NCI-H2107 treated with DMSO at 0.1 percent for 48 hours (cell line): ENCODE results near the gene MAP1LC3B2.
A peak's percentile ranks its signal among the peaks of the same experiment; 100 is the strongest.

Source experiments
- DNase-seq: peaks from one replicate; lab custom pipeline; 2025; ENCODE audit not compliant: unreplicated experiment; lab: John Stamatoyannopoulos, UW

MAP1LC3B2 gene

DNA sequence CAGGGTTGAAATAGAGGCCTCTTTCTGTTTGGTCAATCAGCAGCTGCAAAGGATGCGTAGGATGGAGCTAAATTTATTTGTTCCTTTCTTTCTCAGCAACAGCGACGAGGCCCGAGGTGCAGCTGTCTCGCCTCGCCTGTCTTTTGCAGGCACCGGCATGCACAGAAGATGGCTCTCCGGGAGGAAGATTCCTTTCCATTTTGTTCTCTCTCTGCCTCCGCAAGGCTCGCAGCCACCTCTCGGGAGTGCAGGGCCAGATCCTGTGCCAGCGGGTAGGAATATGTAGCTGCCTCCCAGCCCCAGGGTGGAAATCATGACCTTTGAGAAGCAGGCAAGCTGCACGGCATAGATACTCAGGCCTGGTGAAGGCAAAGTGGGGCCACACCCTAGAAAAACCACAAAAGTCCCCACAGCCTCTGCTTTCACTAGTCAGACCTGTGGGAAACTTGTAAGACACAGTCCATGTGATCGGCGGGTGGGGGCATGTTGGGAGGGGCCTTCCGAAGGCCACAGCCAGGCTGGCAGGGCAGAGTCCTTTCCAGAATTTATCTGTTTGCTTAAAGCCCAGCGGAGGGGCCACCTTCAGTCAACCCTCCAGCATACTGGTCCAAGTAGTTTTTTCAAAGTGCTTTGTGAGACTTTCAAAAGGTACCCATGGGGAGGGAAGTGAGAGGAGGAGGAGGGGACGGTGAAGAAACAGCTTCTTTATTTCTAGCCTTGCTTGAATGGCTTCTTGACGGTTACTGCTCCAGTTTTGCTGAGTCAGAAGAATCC, at the start of gene MAP1LC3B2:
Gene MAP1LC3B2 (plus strand): TSS at position 220 of the 774 bp plus-strand sequence. CDS start 16,562 bp downstream, outside the sequence.
- DNase-seq = no peak

DNA sequence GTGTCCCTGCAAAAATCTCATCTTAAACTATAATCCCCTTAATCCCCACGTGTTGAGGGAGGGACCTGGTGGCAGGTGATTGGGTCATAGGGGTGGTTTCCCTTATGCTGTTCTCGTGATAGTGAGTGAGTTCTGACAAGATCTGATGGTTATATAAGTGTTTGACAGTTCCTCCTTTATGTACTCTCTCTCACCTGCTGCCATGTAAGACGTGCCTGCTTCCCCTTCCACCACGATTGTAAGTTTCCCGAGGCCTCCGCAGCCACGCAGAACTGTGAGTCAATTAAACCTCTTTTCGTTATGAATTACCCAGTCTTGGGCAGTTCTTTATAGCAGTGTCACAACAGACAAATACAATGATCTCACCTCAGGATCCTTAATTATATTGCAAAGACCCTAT, 45.2 kb upstream of the MAP1LC3B2 start:
- no peak for DNase-seq

DNA sequence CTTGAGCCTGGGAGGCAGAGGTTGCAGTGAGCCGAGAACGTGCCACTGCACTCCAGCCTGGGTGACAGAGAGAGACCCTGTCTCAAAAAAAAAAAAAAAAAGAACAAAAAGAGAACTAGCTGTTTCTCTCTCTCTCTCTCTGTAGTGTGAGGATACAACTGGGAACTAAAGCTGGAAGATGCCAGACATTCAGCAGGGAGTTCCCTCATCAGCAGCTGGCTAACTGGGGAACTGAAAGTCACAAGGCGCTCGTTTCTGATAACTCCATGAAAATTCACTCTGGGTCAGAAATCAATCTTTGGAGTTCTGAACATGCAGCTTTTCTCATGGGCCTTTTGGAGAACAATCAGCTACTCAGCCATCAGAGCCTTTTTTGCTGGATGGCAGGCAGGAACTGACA, 43.5 kb upstream of the MAP1LC3B2 start:
- no peak for DNase-seq

DNA sequence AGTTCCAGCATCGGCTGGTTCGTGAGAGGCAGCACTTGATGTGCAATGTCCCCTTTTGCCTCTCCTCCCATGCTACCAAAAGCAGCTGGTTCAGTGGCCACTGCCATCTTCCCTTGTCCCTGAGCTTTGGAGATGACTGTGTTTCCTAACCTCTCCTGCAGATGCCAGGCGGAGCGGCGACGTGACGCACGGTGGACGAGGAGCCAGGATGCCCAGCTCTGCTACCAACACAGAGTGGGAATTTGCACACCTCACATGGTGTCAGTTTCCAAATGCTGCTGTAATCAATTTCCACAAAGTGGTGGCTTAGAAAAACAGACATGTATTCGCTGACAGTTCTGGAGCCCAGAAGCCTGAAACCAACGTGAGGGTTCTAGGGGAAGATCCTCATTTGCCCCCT, 42.5 kb upstream of the MAP1LC3B2 start:
- DNase-seq = no peak

DNA sequence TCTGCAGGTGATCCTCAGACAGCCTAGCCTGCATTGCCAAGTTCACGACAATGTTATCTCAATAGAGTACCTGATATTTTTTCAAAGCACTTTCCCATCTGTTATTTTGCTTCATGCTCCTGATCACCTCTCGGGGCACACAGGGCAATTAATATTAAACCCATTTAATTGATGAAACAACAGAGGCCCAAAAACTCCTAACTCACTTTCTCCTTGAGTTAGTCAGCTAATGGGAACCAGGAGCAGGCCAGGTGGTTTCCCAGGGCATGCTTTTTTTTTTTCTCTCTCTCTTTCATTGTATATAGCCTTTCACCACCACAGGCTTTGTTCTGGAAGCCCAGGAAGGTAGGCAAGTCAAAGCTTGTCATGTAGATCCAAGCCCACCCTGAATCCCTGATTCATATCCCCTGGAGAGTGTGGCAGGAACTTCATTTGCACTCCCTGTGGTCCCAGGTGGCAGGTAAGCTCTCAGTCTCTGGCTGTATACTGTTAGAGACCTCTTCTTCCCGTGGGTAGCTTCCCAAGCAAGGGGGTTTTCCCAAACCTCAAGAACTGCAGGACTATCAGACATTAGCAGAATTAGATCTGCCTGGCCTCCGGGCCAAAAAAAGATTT, 41.6 kb upstream of the MAP1LC3B2 start:
- DNase-seq = peak; percentile 17

DNA sequence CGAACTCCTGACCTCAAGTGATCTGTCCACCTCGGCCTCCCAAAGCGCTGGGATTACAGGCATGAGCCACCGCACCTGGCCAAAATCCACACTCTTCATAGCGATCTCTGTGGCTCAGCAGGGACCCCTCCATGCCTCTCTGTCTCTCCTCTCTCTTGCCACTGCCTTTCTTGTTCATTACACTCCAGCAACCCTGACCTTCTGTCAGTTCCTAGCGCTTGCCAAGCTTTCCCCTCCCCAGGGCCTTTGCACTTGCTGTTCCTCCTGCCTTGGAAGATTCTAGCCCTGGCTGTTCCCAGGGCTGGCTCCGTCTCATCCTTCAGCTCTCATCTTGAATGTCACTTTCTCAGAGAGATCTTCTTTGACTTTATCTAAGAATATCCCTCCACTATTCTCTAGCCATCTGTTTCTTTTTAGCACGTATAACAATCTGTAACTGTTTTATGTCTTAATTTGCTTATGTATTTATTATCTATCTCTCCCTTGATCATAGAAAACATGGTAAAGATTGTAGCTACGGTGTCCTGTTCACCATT, 38.9 kb upstream of the MAP1LC3B2 start:
- no peak for DNase-seq

DNA sequence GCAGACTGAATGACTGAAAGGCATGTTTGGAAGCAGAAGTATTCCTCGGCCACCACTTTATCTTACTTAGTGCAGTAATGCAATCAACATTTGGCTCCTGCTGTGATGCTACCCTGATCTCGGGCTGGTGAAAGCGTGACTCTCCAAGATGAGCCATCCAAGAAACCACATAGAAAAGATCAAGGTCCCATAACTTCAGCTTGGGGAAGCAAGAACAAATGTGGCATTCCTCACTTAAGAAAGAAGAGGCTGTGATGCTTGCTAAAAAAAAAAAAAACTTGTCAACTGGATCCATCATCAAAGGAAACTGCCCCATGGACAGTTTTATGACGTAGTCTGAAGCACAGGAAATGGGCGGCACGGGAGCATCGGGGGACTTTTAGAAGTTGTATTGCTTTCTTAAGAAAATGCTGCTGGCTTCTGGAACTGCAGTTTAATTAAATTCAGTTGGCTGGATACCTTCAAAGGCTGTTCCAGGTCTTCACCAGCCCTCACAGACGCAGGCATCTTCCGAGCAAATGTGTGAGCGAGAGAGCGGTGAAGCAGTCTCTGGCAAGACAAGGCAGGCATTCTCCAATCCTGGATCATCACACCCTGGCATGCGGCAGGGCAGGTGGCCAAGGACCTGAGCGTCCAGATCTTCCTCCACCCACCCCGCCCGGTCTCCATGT, 38.2 kb upstream of the MAP1LC3B2 start:
- no peak for DNase-seq

DNA sequence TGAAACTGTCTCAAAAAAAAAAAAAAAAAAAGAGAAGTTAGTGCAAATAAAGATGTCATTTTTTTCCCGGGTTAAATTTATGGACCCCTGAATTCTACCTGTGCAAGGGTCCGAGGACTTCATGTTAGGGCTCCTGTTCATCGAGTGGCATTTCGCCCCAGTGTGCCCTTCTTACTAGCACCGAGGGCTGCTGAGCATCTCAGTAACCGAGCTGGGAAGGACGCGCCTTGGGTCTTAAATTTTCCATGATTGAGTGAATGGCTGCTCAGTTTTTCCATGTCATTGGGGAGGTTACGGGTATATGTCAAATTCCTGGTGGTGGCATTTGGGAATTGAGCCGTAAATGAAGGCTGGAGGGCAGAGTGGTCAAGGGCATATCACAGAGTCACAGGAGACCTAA, 34.9 kb upstream of the MAP1LC3B2 start:
- no peak for DNase-seq

DNA sequence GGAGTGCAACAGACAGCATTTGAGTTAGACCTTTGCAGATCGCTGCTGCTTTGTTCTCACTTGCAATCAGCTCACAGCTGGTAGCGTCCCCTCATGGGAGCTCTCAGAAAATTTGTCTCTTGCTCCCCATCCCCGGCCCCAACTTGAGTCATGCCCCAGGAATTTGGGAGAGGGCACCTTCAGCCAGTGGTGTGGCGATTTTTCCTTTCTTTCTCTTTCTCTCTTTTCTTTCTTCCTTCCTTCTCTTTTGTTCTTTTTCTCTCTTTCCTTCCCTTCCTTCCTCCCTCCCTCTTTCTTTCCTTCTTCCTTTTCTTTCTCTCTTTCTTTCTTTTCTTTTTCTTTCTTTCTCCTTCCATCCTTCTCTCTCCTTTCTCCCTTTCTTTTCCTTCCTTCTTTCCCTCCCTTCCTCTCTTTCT, 34.2 kb upstream of the MAP1LC3B2 start:
- no peak for DNase-seq

DNA sequence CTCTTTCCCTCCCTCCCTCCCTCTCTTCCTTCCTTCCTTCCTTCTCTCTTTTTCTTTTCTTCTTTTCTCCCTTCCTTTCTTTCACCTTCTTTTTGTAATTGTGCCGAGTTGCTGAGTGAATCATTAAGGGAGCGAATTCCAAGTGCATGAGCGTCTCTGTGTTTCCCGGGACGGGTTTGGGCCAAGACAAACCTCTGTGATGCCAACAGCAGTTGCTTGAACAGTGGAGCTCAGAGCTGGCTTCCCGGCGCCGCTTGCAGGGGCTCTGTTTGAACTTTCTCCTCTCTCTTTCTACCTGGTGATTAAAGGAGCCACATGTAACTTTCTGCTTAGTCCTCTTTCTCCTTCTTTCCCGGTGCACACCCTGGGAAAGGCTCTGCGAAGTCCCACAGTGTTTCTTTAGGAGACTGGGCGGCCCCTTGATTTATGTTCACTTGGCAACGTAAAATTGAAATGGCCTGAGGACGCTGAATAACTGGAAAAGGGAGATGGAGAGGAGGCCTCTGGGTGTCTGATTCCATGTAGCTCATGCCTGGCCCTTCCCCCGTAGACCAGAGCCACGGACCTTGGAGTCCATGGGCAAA, 33.7 kb upstream of the MAP1LC3B2 start:
- no peak for DNase-seq

DNA sequence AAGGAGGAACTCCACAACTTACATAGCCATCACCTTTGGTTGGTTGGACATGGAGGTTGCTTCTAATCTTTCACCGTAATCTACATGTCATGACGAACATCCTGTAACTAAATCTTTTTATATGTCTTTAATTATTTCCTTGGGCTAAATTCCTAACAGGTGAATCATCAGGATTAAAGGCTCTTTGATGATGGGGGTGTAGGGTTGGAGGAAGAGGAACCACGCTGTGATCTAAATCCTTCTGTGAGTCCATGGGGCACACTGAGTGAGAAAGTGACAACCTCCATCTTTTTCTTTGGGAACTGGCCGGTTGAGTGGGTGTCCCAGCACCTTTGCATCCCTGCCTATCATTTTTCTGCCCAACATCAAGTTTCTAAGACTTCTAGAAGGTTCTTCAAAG, 31.1 kb upstream of the MAP1LC3B2 start:
- no peak for DNase-seq

DNA sequence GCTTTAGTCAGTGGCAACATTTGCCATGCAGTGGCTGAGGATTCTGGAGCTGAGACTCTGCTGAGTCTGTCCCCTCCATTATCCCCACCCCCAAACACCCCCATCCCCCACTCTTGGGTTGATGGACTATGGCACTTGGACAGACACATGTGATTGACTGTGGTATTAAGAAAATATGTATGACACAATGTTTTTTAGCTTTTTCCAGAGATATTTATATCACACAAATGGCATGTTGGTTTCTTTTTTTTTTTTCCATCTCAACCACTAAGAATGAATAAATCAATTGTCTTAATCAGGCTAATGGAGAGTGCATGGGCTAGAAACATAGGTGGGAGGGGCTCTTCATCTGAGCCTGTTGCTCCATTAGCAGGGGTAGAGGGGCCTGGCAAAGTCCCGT, 30.7 kb upstream of the MAP1LC3B2 start:
- DNase-seq = no peak

DNA sequence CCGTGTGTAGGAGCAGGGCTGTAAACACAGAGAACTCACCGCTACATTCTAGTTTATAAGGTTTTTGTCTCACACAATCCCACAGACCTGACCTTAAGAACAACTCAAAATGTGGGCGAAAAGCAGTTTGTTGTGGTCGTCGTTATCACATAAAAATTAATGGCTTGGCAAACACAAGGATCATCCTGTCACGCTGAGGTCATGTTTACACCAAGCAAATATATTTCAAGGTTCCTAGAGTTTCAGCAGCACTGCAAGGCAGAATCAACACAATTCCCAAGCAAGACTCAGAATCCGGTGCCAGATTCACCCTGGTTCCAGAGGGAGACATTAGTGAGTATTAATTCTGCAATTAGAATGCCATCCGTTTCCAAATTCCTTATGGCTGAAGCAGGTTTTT, 30.1 kb upstream of the MAP1LC3B2 start:
- no peak for DNase-seq

DNA sequence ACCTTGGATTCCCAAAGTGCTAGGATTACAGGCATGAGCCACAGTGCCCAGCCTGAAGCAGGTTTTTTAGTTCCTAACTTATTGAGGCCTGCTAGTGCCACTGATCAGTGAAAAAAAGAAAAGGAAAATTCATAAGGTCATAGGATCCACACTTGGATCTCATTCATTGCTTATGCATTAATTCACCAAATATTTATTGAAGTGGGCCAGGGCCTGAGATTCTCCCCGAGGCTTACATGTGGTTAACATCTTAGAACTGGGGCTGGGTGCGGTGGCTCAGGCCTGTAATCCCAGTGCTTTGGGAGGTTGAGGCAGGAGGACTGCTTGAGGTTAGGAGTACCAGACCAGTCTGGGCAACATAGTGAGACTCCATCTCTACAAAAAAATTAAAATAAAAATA, 29.5 kb upstream of the MAP1LC3B2 start:
- DNase-seq = no peak

DNA sequence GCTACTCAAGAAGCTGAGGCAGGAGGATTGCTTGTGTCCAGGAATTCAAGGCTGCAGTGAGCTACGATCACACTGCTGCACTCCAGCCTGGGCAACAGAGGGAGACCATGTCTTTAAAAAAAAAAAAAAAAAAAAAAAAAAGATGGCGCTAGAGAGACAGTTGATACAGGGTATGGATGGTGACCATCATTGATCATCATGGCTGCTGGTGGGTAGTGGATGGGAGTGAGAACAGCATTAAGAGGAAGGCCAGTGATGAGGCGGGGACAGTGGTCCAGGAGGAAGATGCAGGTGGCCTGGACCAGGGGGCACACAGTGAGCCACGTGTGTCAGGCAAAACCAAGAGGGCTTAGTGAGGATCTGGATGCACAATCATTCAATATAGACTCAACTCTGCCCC, 26.8 kb upstream of the MAP1LC3B2 start:
- DNase-seq = no peak

DNA sequence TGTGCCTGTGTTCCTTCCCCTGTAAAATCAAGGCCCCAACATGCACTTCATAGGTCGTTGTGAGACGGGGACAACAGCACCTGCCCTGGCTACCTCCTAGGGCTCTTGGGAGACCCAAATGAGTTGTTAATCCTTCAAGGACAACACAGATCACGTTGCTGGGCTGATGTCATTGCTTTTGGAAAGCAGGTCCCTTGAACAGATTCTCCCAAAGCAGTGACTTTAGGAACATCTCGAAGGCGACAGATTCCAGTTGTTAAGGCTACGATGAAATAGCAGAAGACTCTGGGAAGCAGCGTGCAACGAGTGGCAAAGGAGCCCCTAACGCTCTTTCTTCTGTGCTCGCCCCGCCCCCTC, 26.2 kb upstream of the MAP1LC3B2 start:
- no peak for DNase-seq

DNA sequence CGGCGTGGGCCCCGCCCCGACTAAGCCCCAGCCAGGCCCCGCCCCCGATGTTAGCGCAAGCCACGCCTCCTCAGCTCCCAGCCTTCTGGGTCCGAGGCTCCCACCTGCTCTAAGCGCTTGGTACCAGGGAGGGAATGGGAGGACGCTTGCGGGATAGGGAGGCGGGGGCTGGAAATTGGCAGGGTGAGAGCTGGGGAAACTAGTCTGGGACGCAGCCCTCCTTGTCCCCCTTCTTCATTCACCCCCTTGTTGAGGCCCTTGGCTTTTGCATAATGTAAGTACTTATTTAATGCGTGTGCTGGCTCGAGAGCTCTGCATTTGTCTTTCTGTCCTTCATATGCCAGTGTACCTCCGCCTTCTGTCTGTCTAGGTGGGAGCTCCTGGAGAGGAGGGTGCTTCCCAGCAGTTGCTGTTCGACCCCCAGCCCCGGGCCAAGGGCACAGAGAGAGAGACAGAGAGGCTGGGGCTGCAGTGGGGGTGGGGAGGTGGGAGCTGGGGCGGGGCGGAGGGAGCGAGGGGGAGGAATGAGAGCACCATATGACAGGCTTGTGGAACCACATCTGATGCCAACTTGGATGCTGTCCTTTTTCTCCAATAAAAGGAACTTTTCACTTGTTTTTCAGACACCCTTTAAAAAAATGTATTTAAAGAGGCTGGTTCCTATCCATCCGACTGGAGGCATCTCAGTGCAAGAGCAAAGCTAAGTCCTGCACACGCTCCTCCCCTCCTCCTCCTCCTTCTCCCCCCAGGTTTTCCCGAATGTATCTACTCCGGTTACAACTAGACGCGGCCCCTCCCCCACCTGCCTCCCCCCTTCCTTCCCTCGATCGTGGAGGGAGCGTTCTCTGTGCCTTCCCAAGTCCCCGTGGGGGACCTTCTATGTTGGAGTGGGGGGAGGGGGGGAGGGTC, 25.6 kb upstream of the MAP1LC3B2 start:
- DNase-seq = peak; percentile 93

DNA sequence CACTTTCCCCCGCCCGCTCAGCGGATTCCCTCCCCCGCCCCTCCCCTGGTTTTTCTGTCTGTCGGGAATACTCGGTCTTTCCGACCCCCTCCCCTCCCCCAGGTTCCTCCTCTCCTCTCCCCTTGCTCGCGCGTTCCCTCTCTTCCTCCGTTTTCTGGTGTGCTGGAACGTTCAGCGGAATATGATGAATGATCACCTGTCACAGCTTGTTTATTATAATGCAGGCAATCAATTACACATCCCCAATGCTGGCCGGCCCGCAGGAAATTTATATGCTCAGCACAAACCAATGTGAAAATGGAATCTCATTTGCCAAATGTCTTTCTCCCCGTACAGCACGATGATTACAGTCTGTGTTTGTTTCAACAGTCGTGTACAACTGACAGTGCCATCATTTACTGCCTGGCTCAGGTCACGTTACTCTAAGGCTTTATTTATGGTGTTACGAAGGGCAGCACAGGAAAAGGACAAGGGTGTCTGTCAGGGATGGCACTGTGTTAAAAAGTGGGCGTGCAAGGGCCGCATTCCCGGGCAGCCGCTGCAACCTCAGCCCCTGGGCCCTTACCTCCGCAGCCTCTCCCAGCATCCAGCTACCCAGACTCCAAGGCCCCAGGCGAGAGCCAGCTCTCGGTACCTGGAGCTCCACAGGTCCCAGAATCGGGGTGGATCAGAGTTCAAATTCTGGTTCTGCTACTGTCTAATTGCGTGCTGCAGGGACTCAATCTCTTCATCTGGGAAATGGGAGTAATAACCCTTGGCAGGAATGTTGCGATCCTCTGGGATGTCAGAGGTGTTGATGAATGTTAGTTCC, 24.7 kb upstream of the MAP1LC3B2 start:
- no peak for DNase-seq

DNA sequence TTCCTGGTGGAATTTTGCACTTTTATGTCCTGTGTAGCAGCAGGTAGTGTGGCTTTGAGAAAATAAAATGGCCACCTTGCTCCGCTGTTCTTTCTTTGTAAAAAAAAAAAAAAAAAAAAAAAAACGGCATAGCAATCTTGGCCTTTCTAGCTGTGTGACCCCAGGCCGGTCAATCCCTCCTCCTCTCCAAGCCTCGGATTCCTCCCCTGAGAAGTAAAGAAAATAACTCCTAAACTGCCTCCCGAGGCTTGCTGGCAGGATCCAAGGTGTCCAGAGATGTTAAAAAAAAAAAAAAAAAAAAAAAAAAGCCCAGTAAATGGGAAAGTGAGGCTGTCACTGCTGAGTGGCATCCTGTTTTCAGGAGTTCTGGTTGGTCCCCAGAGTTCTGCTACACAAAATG, 23.9 kb upstream of the MAP1LC3B2 start:
- no peak for DNase-seq
